ENCODE data around the gene LRTM1. TPM values are rescaled to one million over a fixed set of nuclear protein-coding genes. Genes with fewer than 3 reads are reported as not detected.

LRTM1 gene
- total and polyA plus RNA-seq, 9 donors, result 66.1 to 103 (median 86.2) TPM

GRCh38 chr3:54963641-54964040 is 35.8 kb upstream of the LRTM1 start:
- Histone ChIP-seq H3K4me3 (ENCODE audit: low read length) (no peak overlapping the region), H3K27ac (ENCODE audit: low read length) (no peak overlapping the region), H3K9me3 (replicated peaks; ENCODE audit: control insufficient read depth, low read depth, low read length) (no peaks in the 10 kb centered on the region), H3K36me3 (ENCODE audit: control insufficient read depth, insufficient read depth, low read length) (no peaks in the 10 kb centered on the region), H3K4me1 (ENCODE audit: control insufficient read depth, insufficient read depth, low read length) (peaks cover 3% of the 10 kb centered on the region), H3K27me3 (ENCODE audit: control insufficient read depth, insufficient read depth, low read length) (no peaks in the 10 kb centered on the region)
- 86% methylated on average over 1 of the region's 4 CpGs for WGBS (ENCODE audit: insufficient coverage)
- DNase-seq, result no peak

GRCh38 chr3:54962200-54962599 is 34.3 kb upstream of the LRTM1 start:
- no peak for DNase-seq
- Histone ChIP-seq H3K27ac (ENCODE audit: low read length) (no peak overlapping the region), H3K4me1 (ENCODE audit: control insufficient read depth, insufficient read depth, low read length) (peaks cover 6% of the 10 kb centered on the region), H3K27me3 (ENCODE audit: control insufficient read depth, insufficient read depth, low read length) (no peaks in the 10 kb centered on the region), H3K9me3 (replicated peaks; ENCODE audit: control insufficient read depth, low read depth, low read length) (no peaks in the 10 kb centered on the region), H3K36me3 (ENCODE audit: control insufficient read depth, insufficient read depth, low read length) (no peaks in the 10 kb centered on the region), H3K4me3 (ENCODE audit: low read length) (no peak overlapping the region)
- 71% methylated on average over 1 of the region's 2 CpGs for WGBS (ENCODE audit: insufficient coverage)

GRCh38 chr3:54960701-54961100 is 32.8 kb upstream of the LRTM1 start:
- H3K9me3 ChIP-seq (replicated peaks; ENCODE audit: control insufficient read depth, low read depth, low read length), result no peaks in the 10 kb centered on the region
- WGBS (ENCODE audit: insufficient coverage), result 36% methylated on average over 2 of the region's 4 CpGs
- peaks cover 6% of the 10 kb centered on the region for H3K4me1 ChIP-seq (ENCODE audit: control insufficient read depth, insufficient read depth, low read length)
- no peak for DNase-seq
- no peaks in the 10 kb centered on the region for H3K27me3 ChIP-seq (ENCODE audit: control insufficient read depth, insufficient read depth, low read length)
- H3K4me3 ChIP-seq (ENCODE audit: low read length), result no peak overlapping the region
- H3K36me3 ChIP-seq (ENCODE audit: control insufficient read depth, insufficient read depth, low read length), result no peaks in the 10 kb centered on the region
- H3K27ac ChIP-seq (ENCODE audit: low read length), result no peak overlapping the region

- no peak for DNase-seq
- no peaks in the 10 kb centered on the region for H3K27me3 ChIP-seq (ENCODE audit: control insufficient read depth, insufficient read depth, low read length)
- WGBS (ENCODE audit: insufficient coverage), result no CpG with 5 or more reads among the region's 1 CpG
- no peak overlapping the region for H3K4me3 ChIP-seq (ENCODE audit: low read length)
- no peaks in the 10 kb centered on the region for H3K36me3 ChIP-seq (ENCODE audit: control insufficient read depth, insufficient read depth, low read length)
- peaks cover 6% of the 10 kb centered on the region for H3K4me1 ChIP-seq (ENCODE audit: control insufficient read depth, insufficient read depth, low read length)
- H3K9me3 ChIP-seq (replicated peaks; ENCODE audit: control insufficient read depth, low read depth, low read length), result no peaks in the 10 kb centered on the region
- H3K27ac ChIP-seq (ENCODE audit: low read length), result no peak overlapping the region
Measured at GRCh38 chr3:54960082-54960481, 32.2 kb upstream of the LRTM1 start.

GRCh38 chr3:54957711-54958110 is 29.9 kb upstream of the LRTM1 start:
- H3K9me3 ChIP-seq (replicated peaks; ENCODE audit: control insufficient read depth, low read depth, low read length), result no peaks in the 10 kb centered on the region
- H3K4me1 ChIP-seq (ENCODE audit: control insufficient read depth, insufficient read depth, low read length), result peaks cover 17% of the 10 kb centered on the region
- no peaks in the 10 kb centered on the region for H3K36me3 ChIP-seq (ENCODE audit: control insufficient read depth, insufficient read depth, low read length)
- 86% methylated on average over 3 of the region's 4 CpGs for WGBS (ENCODE audit: insufficient coverage)
- H3K27me3 ChIP-seq (ENCODE audit: control insufficient read depth, insufficient read depth, low read length), result no peaks in the 10 kb centered on the region
- H3K27ac ChIP-seq (ENCODE audit: low read length), result no peak overlapping the region
- no peak overlapping the region for H3K4me3 ChIP-seq (ENCODE audit: low read length)
- no peak for DNase-seq

GRCh38 chr3:54955941-54956340 is 28.1 kb upstream of the LRTM1 start:
- WGBS (ENCODE audit: insufficient coverage), result 80% methylated on average over 1 of the region's 6 CpGs
- no peak overlapping the region for H3K27ac ChIP-seq (ENCODE audit: low read length)

GRCh38 chr3:54955496-54955895 is 27.6 kb upstream of the LRTM1 start:
- WGBS (ENCODE audit: insufficient coverage), result 63% methylated on average over 2 of the region's 3 CpGs
- no peak for DNase-seq
- H3K4me1 ChIP-seq (ENCODE audit: control insufficient read depth, insufficient read depth, low read length), result peaks cover 27% of the 10 kb centered on the region
- H3K9me3 ChIP-seq (replicated peaks; ENCODE audit: control insufficient read depth, low read depth, low read length), result no peaks in the 10 kb centered on the region
- H3K27ac ChIP-seq (ENCODE audit: low read length), result no peak overlapping the region
- H3K4me3 ChIP-seq (ENCODE audit: low read length), result no peak overlapping the region
- no peaks in the 10 kb centered on the region for H3K27me3 ChIP-seq (ENCODE audit: control insufficient read depth, insufficient read depth, low read length)
- H3K36me3 ChIP-seq (ENCODE audit: control insufficient read depth, insufficient read depth, low read length), result no peaks in the 10 kb centered on the region

More at GRCh38 chr3:54955941-54956340, 28.1 kb upstream of the LRTM1 start:
- DNase-seq, result no peak
- Histone ChIP-seq H3K9me3 (replicated peaks; ENCODE audit: control insufficient read depth, low read depth, low read length) (no peaks in the 10 kb centered on the region), H3K4me3 (ENCODE audit: low read length) (no peak overlapping the region), H3K27me3 (ENCODE audit: control insufficient read depth, insufficient read depth, low read length) (no peaks in the 10 kb centered on the region), H3K4me1 (ENCODE audit: control insufficient read depth, insufficient read depth, low read length) (peaks cover 24% of the 10 kb centered on the region), H3K36me3 (ENCODE audit: control insufficient read depth, insufficient read depth, low read length) (no peaks in the 10 kb centered on the region)

GRCh38 chr3:54954521-54954920 is 26.7 kb upstream of the LRTM1 start:
- Histone ChIP-seq H3K4me1 (ENCODE audit: control insufficient read depth, insufficient read depth, low read length) (peaks cover 31% of the 10 kb centered on the region), H3K36me3 (ENCODE audit: control insufficient read depth, insufficient read depth, low read length) (no peaks in the 10 kb centered on the region), H3K4me3 (ENCODE audit: low read length) (no peak overlapping the region), H3K27me3 (ENCODE audit: control insufficient read depth, insufficient read depth, low read length) (no peaks in the 10 kb centered on the region), H3K9me3 (replicated peaks; ENCODE audit: control insufficient read depth, low read depth, low read length) (no peaks in the 10 kb centered on the region), H3K27ac (ENCODE audit: low read length) (no peak overlapping the region)
- no peak for DNase-seq
- no CpG with 5 or more reads among the region's 5 CpGs for WGBS (ENCODE audit: insufficient coverage)

GRCh38 chr3:54954022-54954421 is 26.2 kb upstream of the LRTM1 start:
- peak; percentile 67 for DNase-seq
- Histone ChIP-seq H3K36me3 (ENCODE audit: control insufficient read depth, insufficient read depth, low read length) (no peaks in the 10 kb centered on the region), H3K27ac (ENCODE audit: low read length) (no peak overlapping the region), H3K4me1 (ENCODE audit: control insufficient read depth, insufficient read depth, low read length) (peaks cover 30% of the 10 kb centered on the region), H3K4me3 (ENCODE audit: low read length) (no peak overlapping the region), H3K9me3 (replicated peaks; ENCODE audit: control insufficient read depth, low read depth, low read length) (no peaks in the 10 kb centered on the region), H3K27me3 (ENCODE audit: control insufficient read depth, insufficient read depth, low read length) (no peaks in the 10 kb centered on the region)
- 30% methylated on average over 2 of the region's 5 CpGs for WGBS (ENCODE audit: insufficient coverage)

GRCh38 chr3:54951405-54951804 is 23.5 kb upstream of the LRTM1 start:
- no peak overlapping the region for H3K4me3 ChIP-seq (ENCODE audit: low read length)

GRCh38 chr3:54950391-54951003 is 22.6 kb upstream of the LRTM1 start:
- H3K27me3 ChIP-seq (ENCODE audit: control insufficient read depth, insufficient read depth, low read length), result no peaks in the 10 kb centered on the region
- no peaks in the 10 kb centered on the region for H3K36me3 ChIP-seq (ENCODE audit: control insufficient read depth, insufficient read depth, low read length)
- no peak overlapping the region for H3K27ac ChIP-seq (ENCODE audit: low read length)
- peaks cover 26% of the 10 kb centered on the region for H3K4me1 ChIP-seq (ENCODE audit: control insufficient read depth, insufficient read depth, low read length)
- no peaks in the 10 kb centered on the region for H3K9me3 ChIP-seq (replicated peaks; ENCODE audit: control insufficient read depth, low read depth, low read length)
- DNase-seq, result peak; percentile 65
- WGBS (ENCODE audit: insufficient coverage), result 35% methylated on average over 2 of the region's 7 CpGs
- no peak overlapping the region for H3K4me3 ChIP-seq (ENCODE audit: low read length)

More at GRCh38 chr3:54951405-54951804, 23.5 kb upstream of the LRTM1 start:
- peaks cover 26% of the 10 kb centered on the region for H3K4me1 ChIP-seq (ENCODE audit: control insufficient read depth, insufficient read depth, low read length)
- H3K9me3 ChIP-seq (replicated peaks; ENCODE audit: control insufficient read depth, low read depth, low read length), result no peaks in the 10 kb centered on the region
- H3K27me3 ChIP-seq (ENCODE audit: control insufficient read depth, insufficient read depth, low read length), result no peaks in the 10 kb centered on the region
- DNase-seq, result peak; percentile 89
- no peaks in the 10 kb centered on the region for H3K36me3 ChIP-seq (ENCODE audit: control insufficient read depth, insufficient read depth, low read length)
- 36% methylated on average over 6 of the region's 8 CpGs for WGBS (ENCODE audit: insufficient coverage)
- no peak overlapping the region for H3K27ac ChIP-seq (ENCODE audit: low read length)
